SK-MEL-5 (cell line): Measurements from ENCODE around the gene UBE2G1. TPM values are rescaled to one million over a fixed set of nuclear protein-coding genes. Genes with fewer than 3 reads are reported as not detected.
"Not testable (repeated sequence)": the region's sequence is repeated elsewhere in the genome, so short reads cannot be mapped to it uniquely, and the experiment has no call there.

Experiments
- DNase-seq: peaks from one replicate; pipeline ENCODE4 v3.0.0-alpha.2; 2016; ENCODE audit warnings: low read depth, low spot score
- in situ Hi-C: cut with HindIII; loops from 2 replicates; pipeline ENCODE4 v1.10.0; 2016; ENCODE audit warnings: low sequenced_read_pairs, high pct_unique_total_duplicates, low pct_unique_long_range_greater_than_20kb
- total RNA-seq: library from RNA; depleted of rRNA; stranded (reverse); fragments of >200 nt; shearing (Covaris generic); gene quantifications from 2 replicates; pipeline ENCODE4 v1.2.3, GENCODE V29; 2014

UBE2G1 gene
- total RNA-seq, 1 experiment from 2014 or later = 57.0 TPM

DNA sequence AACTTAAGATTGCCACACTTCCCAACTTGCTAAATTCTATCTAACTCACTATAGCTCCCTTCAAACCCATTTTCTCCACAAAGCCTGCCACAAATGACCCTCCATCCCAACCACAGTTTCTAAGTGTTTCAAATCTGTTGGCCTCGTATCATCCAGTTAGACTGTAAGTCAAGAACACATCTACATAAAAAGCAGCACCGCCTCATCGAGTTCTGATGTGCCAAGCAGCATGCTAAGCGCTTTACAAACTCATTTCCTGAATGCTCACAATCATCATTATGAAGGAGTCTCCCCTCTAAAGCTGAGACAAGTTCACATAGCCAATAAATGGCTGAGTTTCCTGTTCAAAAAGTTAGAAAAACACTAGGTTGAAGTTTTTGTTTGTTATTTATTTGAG lies 93.5 kb downstream of the UBE2G1 start:
- no peak for DNase-seq
- in situ Hi-C loops = no loop called here

DNA sequence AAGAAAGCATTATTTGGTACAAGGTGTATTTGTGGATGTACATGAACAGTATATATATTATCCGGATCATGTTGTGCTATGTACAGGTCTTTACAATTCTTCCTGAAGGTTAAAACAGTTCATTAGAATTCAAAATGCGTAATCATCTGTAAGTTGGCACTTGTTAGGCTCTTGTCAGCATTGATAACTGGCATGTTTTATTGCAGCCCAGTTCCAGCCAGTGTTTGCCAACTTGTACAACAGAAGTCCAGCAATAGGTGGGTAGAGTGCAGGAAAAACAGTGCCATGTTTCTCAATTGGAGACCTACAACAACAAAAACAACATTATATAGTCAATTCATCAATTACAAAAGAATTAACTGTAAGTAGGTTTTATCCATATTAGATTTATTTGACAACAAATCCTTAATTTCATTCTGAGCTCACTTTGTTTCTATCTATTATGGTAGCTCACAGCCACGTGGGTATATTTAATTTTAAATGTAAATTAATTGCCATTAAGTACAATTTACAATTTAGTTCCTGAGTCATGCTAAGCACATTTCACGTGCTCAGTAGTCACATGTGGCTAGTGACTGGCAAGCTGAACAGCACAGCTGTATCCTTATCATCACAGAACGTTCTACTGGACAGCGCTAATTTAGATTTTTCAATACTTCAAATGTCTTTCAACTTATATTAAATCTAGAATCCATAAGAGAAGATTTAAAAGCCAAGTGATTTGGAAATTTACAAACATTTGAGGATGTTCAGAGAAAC lies 94.1 kb downstream of the UBE2G1 start:
- no peak for DNase-seq

DNA sequence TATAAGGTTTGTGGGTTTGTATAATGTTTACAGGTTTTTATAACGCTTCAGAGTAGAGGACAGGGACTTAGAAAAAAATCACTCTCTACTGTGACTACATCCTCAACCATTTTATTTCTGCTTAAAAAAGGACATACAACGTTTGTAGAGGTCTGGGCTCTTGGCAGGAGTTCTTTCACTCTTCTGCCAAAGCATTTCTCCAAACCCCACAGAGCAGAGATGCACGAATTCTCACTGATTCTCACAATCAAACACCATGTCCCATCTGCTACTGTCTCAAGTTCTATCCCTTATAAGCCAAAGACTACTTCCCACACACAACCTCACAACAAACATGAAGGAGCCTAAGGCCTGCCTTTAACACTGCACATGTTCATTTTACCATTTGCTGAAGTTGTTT lies 95.7 kb downstream of the UBE2G1 start:
- in situ Hi-C loops = no loop called here
- DNase-seq = no peak

More for the DNA sequence above, 94.1 kb downstream of the UBE2G1 start:
- in situ Hi-C loops = no loop called here

DNA sequence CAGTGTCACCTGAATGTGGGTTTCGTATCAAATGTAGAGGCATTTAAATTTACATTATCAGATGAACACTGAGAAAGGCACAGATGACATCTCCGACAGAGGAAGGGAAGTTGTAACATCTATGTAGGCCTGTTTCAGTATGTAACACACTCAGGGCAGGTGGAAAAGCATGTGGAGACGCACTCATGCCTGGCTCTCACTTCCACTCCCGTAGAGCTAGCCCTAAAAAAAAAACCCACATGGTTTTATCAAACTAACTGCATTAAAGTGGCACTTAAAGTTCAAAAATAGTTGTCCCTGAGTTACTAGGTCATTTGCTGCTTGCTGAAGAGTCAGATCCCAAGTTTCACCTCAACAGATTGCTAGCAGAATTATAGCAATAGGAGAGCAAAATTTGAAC lies 96.6 kb downstream of the UBE2G1 start:
- in situ Hi-C loops = no loop called here
- no peak for DNase-seq

DNA sequence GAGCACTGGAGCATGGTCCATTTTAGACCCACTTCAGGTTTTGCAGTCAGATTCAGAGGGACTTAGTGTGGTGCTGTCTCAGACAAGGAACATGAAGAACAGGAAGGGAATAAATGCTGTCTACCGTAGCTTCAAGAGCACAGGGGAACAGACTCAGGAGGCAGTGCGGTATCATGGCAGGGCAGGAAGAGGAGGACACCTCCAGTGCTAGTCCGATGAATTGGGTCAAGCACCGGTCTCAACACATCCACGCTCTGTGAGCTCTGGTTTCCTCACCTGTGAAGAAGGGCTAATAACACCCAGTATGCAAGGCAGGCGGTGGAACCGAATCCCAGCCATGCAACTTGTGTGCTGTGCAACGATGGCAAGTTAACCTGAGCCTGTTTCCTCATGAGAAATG lies 99.1 kb downstream of the UBE2G1 start:
- DNase-seq = no peak
- in situ Hi-C loops = no loop called here

DNA sequence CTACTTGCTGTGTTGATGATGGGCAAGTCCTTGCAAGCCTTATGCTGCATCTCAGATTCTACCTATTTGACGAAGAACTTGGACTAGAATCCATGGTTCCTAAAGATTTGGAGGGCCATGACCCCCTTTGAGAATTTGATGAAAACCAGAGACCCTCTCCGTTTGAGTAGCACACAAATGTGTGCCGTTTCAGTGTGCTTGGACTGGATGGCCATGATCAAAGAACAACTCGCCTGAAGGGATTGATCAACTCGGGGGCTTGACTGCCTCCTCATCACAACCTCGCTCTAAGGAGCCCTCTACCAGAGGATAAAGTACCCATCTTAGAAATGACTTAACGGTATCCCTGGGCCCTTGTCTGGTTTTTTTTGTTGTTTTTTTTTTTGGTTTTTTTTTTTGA lies 99.9 kb downstream of the UBE2G1 start:
- no peak for DNase-seq
- in situ Hi-C loops = no loop called here

DNA sequence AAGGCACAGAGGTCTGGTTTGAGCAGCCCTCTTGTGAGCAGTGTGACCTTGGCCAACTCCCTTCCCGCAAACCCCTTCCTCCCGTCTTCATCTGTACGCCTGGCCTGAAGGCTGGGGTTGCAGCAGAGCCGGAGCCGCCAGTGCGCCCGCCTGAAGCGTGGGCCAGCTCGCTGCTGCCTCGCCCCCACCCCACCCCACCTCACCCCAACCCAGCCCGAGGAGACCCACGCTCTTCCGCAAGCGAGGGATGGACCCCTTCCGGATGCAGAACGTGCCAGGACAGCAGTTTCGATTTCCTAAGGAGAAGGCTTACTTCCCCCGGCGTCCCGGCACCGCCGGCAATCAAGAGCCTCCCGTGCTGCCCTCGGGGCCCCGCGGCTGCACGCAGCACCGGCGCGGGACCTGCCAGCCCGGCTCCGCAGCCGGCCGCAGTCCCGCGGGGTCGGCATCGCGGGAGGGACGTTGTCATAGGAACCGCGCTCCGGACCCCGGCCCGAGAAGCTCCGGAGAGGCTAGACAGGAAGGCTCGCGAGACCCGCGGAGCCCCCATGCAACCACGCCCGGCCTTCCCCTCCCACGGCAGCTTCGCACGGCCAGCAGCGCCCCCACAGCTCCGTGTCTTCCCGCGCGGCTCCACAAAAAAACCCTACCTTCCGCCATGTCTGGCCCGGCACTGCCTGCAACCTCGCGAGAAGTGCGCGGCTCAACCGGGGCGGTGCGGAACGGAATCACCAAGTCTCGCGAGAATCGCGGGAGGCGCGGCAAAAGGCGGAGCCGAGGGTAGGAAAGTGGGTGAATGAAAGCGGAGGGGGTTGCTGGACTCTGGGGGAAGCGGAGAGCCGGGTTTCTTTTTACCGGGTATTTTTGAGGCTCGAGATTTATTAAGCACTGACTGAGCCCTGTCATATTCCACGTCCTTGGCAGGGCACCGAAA lies 102.9 kb downstream of the UBE2G1 start, which contains the start of gene ANKFY1:
Gene ANKFY1 (minus strand): TSS at position 698 of the 934 bp plus-strand sequence. CDS start 38 bp downstream, at position 660.
- in situ Hi-C loops = no loop called here
- DNase-seq = peak; percentile 93

DNA sequence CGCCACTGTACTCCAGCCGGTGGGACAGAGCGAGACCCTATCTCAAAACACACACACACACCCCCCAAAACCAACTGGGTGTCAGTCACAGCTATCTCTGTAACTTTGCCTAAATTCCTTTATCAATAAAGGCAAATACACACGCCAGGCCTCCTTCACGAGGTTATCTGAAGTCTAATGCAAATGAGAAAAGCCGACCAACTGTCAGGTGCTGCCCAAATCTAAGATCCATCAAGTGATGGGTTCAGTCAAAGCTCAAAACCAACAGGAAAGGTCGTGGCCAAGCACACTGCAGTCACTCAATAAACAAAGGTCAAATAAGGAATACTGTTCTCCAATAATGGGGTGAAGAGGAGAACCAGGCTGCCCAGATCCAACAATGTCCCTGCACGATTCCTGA lies 103.8 kb downstream of the UBE2G1 start:
- in situ Hi-C loops = no loop called here
- DNase-seq = no peak

DNA sequence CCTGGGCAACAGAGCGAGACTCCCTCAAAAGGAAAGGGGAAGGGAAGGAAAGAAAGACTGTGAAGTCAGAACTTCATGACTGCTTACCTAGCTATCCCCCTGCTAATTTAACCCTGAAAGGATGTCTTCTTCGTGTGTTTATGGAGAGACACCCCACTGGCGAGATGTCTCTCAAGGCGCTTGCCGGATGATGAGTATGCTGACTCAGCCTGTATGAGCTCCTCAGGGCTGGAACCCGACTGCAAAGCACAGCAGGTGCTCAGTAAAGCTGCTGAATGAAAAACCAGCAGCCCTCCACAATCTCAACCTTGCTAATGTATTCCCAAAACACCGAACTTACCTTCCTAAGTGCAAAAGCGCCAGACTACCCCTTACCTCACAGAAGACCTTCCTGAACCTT lies 105.0 kb downstream of the UBE2G1 start:
- DNase-seq = no peak

DNA sequence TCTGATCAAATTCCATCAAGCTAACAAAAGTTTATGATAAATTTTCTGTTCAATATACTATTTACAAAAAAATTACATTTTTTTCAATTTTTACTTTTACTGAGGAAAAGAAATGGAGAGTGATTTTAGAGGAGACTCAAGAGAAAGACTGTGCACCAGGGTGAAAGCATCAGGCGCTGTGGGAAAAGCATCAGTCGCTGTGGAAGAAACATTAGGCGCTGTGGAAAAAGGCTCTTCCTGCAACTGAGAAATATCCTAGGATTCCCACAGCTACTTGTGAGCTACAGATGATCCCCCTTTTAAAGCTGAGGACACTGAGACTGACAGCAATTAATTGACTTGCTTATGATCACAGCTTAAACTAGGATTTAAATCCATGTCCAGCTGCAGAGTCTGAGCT lies 107.6 kb downstream of the UBE2G1 start:
- in situ Hi-C loops = no loop called here
- no peak for DNase-seq

More for the DNA sequence above, 105.0 kb downstream of the UBE2G1 start:
- in situ Hi-C loops = no loop called here

DNA sequence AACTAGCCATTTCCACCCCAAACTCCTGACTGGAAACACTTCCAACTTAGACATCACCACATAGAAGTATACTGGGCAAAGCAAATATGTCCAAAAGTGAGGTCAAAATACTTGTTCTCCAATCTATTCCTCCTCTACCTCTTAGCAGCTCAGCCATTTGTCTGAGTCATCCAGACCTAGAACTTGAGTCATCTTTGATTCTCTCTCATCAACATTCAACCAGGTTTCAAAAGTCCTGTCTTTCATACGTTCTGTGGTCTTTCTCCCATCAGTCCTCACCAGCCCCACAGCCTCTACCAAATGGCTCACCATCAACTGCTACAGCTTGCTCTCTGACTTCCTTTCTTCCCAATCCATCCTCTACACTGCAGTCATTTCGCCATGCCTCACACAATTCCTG lies 109.5 kb downstream of the UBE2G1 start:
- in situ Hi-C loops = no loop called here
- no peak for DNase-seq

DNA sequence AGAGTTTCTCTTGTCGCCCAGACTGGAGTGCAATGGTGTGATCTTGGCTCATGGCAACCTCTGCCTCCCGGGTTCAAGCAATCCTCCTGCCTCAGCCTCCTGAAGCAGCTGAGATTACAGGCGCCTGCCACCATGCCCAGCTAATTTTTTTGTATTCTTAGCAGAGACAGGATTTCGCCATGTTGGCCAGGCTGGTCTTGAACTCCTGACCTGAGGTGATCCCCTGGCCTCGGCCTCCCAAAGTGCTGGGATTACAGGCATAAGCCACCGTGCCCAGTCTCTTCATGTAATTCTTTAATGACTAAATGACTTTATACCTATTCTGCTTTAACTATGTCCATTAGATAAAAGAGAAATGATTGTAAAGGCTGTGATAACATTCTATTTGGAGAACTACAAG lies 111.2 kb downstream of the UBE2G1 start:
- in situ Hi-C loops, DNase-seq: not testable (repeated sequence)

DNA sequence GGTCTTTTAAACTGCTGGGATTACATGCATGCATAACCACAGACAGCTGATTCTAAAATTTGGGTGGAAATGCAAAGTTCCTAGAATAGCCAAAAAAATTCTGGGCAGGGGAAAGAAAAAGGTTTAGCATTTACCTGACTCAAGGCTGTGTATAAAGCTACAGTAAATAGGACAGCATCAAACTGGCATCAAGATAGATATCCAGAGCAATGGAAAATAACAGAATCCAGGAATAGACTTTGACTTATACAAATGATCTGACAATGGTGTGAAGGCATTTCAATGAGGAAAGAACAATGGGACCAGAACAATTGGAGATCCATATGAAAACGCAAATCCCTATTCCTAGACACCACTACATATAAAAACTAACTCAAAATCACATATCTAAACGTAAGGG lies 115.6 kb downstream of the UBE2G1 start:
- in situ Hi-C loops = no loop called here

DNA sequence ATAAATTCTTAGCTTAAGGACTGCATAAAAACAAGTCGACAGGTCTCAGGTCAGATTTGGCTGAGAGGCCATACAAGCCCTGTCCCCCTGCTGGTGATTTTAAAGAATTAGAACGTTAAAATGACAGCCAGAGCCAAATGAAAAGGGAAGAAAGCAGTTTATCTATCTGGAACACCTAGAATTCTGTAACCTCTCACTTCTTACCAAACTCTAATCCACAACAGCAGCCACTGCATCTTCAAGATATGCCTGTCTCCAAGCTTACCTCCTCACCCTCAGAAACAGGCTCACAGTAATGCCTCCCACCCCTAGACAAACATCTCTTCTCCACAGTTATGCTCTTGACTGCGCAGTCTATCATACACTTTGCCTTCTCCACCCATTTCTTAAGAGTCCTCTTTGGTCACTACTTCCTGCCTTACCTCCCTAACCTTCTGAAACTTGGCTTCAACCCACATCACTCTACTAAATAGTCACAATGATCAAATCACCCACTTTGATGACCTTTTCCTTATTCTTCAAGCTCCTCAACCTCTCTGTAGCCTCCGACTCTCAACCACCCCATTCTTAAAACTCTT lies 116.9 kb downstream of the UBE2G1 start:
- in situ Hi-C loops = no loop called here
- peak; percentile 63 for DNase-seq

More for the DNA sequence above, 115.6 kb downstream of the UBE2G1 start:
- no peak for DNase-seq

DNA sequence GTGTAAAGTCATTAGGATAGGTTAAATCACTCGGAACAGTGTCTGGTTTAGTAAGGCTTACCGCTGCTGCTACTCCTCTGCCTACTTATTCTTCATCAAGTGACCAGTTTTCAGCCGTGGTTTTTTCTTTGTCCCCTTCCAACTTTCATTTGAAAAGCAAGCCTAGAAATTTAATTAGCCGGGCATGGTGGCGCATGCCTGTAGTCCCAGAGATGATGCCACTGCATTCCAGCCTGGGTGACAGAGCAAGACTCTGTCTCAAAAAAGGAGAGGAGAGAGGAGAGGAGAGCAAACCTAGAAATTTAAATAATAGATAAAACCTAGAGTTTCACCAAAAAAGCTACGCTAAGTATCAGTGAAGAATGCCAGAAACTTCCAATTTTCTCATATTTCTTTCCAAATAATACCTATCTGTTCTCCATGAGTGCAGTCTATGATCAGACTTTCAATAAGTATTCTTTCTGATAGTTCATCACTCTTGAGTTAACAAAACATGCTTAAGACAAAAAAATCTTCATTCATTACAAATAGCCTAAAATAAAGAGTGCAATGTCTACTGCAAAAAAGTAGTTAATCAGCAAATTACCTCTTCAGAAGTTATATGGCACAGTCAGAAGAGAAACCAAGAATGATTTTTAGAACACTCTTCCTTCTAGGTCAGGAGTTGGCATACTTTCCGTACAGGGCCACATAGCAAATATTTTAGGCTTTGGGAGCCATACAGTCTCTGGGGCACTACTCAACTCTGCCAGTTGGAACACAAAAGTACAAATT lies 117.8 kb downstream of the UBE2G1 start:
- in situ Hi-C loops = no loop called here
- no peak for DNase-seq

DNA sequence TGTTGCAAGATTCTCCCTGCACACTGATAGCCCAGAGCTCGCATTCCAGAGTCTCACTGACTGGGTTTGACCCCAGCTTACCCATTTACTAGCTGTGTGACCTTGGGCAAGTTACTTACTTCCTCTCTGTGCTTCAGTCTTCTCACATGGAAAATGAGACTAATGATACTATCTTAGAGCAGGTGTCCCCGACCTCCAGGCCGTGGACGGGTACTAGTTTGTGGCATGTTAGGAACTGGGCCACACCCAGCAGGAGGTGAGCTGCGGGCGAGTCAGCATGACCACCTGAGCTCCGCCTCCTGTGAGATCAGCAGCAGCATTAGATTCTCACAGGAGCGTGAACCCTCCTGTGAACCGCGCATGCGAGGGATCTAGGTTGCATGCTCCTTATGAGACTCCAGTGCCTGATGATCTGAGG lies 118.5 kb downstream of the UBE2G1 start:
- DNase-seq = no peak
- in situ Hi-C loops = no loop called here

DNA sequence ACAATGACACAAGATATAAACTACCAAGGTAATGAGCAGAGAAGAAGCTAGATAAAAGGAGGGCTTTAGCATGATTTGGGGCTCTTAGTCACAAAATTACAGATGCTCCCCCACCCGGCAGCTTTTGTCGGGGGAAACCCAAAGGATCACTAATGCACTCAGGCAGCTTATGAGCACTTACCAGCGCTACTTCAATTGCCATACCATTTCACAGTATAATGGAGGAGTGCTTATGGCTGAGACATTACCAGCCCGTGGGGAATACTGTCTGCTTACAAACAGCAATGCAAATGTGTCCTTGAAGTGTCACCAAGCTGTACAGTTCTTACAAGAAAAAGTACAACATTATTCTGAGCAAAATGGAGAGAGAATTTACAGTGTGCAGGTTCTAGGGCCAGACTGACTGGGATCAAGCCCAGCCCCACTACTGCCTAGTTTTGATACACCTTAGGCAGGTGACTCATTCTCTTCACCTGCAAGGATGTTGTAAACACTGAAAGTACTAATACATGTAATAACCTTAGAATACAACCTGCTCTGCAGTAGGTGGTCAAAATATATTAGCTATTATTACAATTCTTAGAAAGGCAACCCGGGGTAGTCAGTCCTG lies 119.0 kb downstream of the UBE2G1 start:
- in situ Hi-C loops = no loop called here
- DNase-seq = no peak
